HAP-1 (cell line): ENCODE measurements around the gene ZMIZ1.

Experiments used
- DNase-seq, 2 experiments: peaks; one replicate each; pipeline ENCODE4 v3.0.0-alpha.2; 2016 to 2020; ENCODE audit warnings: low spot score in 2 of 2
- H3K27me3 ChIP-seq: fragments of 250-450 bp; sonication (Bioruptor Pico); 2 replicates; pipeline ENCODE4 v1.5.1; 2020; ENCODE audit warnings: low read depth, mild to moderate bottlenecking, moderate library complexity
- H3K36me3 ChIP-seq: fragments of 250-450 bp; sonication (Bioruptor Pico); replicated peaks from 2 replicates; pipeline ENCODE4 v1.5.1; 2020; ENCODE audit warnings: mild to moderate bottlenecking
- H3K4me1 ChIP-seq: fragments of 250-450 bp; sonication (Bioruptor Pico); 2 replicates; pipeline ENCODE4 v1.5.1; 2020; ENCODE audit warnings: mild to moderate bottlenecking
- H3K4me3 ChIP-seq: fragments of 250-450 bp; sonication (Bioruptor Pico); 2 replicates; pipeline ENCODE4 v1.5.1; 2020; ENCODE audit warnings: mild to moderate bottlenecking, moderate library complexity
- H3K9me3 ChIP-seq: fragments of 250-450 bp; sonication (Bioruptor Pico); 2 replicates; pipeline ENCODE4 v1.5.1; 2020; ENCODE audit warnings: mild to moderate bottlenecking, moderate library complexity
- in situ Hi-C: fragments of 300-500 bp; cut with MboI; formaldehyde crosslinking; loops from 3 replicates; pipeline ENCODE4 v1.14.3; 2020; ENCODE audit warnings: low sequenced_read_pairs, inconsistent platforms, mixed read lengths

Gene ZMIZ1

GRCh38 chr10:79357180-79357579 lies 288.4 kb downstream of the ZMIZ1 start:
- in situ Hi-C loops = no loop called here
- Histone ChIP-seq H3K4me3 (no peak overlapping the region), H3K27me3 (no peaks in the 10 kb centered on the region), H3K36me3 (peaks cover 34% of the 10 kb centered on the region), H3K9me3 (no peaks in the 10 kb centered on the region), H3K4me1 (peaks cover under 1% of the 10 kb centered on the region; the same call in 1 of the 2 replicates)
- DNase-seq = no peak

GRCh38 chr10:79358811-79359210 lies 290.0 kb downstream of the ZMIZ1 start:
- no peak for DNase-seq
- 0 out of 2 replicates have a peak, but pooled peaks cover under 1% of the 10 kb centered on the region for H3K27me3 ChIP-seq
- H3K4me1 ChIP-seq = peaks cover 2% of the 10 kb centered on the region; the same call in 1 of the 2 replicates
- peaks cover 17% of the 10 kb centered on the region for H3K36me3 ChIP-seq
- in situ Hi-C loops = no loop called here
- no peak overlapping the region for H3K4me3 ChIP-seq
- H3K9me3 ChIP-seq = no peaks in the 10 kb centered on the region

- Histone ChIP-seq H3K27me3 (0 out of 2 replicates have a peak, but pooled peaks cover 3% of the 10 kb centered on the region), H3K4me3 (no peak overlapping the region), H3K36me3 (peaks cover 6% of the 10 kb centered on the region), H3K4me1 (peaks cover 2% of the 10 kb centered on the region; the same call in 1 of the 2 replicates), H3K9me3 (no peaks in the 10 kb centered on the region)
- in situ Hi-C loops = no loop called here
- no peak for DNase-seq
Observed at GRCh38 chr10:79359816-79360498, 291.2 kb downstream of the ZMIZ1 start.

GRCh38 chr10:79360499-79361342 lies 292.0 kb downstream of the ZMIZ1 start:
- Histone ChIP-seq H3K9me3 (no peaks in the 10 kb centered on the region), H3K4me3 (no peak overlapping the region), H3K36me3 (no peaks in the 10 kb centered on the region), H3K27me3 (0 out of 2 replicates have a peak, but pooled peaks cover 3% of the 10 kb centered on the region), H3K4me1 (peaks cover 2% of the 10 kb centered on the region; the same call in 1 of the 2 replicates)
- in situ Hi-C loops = no loop called here
- no peak for DNase-seq

- Histone ChIP-seq H3K36me3 (no peaks in the 10 kb centered on the region), H3K4me1 (peaks cover 2% of the 10 kb centered on the region; the same call in 1 of the 2 replicates), H3K9me3 (no peaks in the 10 kb centered on the region), H3K27me3 (peaks cover 9% of the 10 kb centered on the region; the same call in 1 of the 2 replicates), H3K4me3 (no peak overlapping the region)
- in situ Hi-C loops = no loop called here
- no peak for DNase-seq
Observed at GRCh38 chr10:79361726-79362397, 293.1 kb downstream of the ZMIZ1 start.
